Caco-2 (cell line): ENCODE data around the gene RALGAPA1. TPM values are rescaled to one million over a fixed set of nuclear protein-coding genes. Genes with fewer than 3 reads are reported as not detected.
A peak's percentile ranks its signal among the peaks of the same experiment; 100 is the strongest.

Experiments used
- BruUV-seq: library from RNA; stranded (reverse); fragments of 400-500 nt; replicated peaks from 2 replicates; lab custom pipeline; 2021; lab: Mats Ljungman, UMichigan
- CTCF ChIA-PET: fragments of 300-600 bp; sonication (Branson Sonifier 250); formaldehyde crosslinking; loops from one replicate; lab custom pipeline; 2022; ENCODE audit warnings: antibody characterized with exemption; lab: Charles Lee
- POLR2A ChIA-PET: fragments of 300-600 bp; sonication (Branson Sonifier 250); formaldehyde crosslinking; loops from one replicate; lab custom pipeline; 2022; ENCODE audit warnings: antibody characterized with exemption; lab: Charles Lee
- DNase-seq, 2 experiments: peaks; one replicate each; pipeline versions ENCODE4 v3.0.0 to v3.0.0-alpha.2; 2020 to 2022
- H3K27me3 ChIP-seq: replicated peaks from 2 replicates; pipeline ENCODE4 v1.6.0; 2011; ENCODE audit warnings: low read length; ENCODE audit not compliant: control insufficient read depth, insufficient read depth
- H3K36me3 ChIP-seq: 2 replicates; pipeline ENCODE4 v1.5.1; 2011; ENCODE audit warnings: low read length; ENCODE audit not compliant: control insufficient read depth, insufficient read depth
- H3K4me1 ChIP-seq: fragments of 250-450 bp; sonication (Bioruptor Pico); 2 replicates; pipeline ENCODE4 v1.5.1; 2020; ENCODE audit warnings: mild to moderate bottlenecking
- H3K4me3 ChIP-seq: 2 replicates; pipeline ENCODE4 v1.5.1; 2011; ENCODE audit warnings: low read depth, mild to moderate bottlenecking, control low read depth, low read length
- H3K9me3 ChIP-seq: fragments of 250-450 bp; sonication (Bioruptor Pico); 2 replicates; pipeline ENCODE4 v1.5.1; 2020; ENCODE audit warnings: mild to moderate bottlenecking, moderate library complexity
- H3K27ac Mint-ChIP-seq: one replicate; pipeline ENCODE4 v1.8.0; 2022; ENCODE audit warnings: mixed read lengths; ENCODE audit not compliant: unreplicated experiment
- H3K27me3 Mint-ChIP-seq: one replicate; pipeline ENCODE4 v1.8.0; 2022; ENCODE audit warnings: mixed read lengths; ENCODE audit not compliant: insufficient read depth, unreplicated experiment
- H3K36me3 Mint-ChIP-seq: one replicate; pipeline ENCODE4 v1.8.0; 2022; ENCODE audit warnings: mild to moderate bottlenecking, mixed read lengths; ENCODE audit not compliant: insufficient read depth, unreplicated experiment
- H3K4me1 Mint-ChIP-seq: one replicate; pipeline ENCODE4 v1.8.0; 2022; ENCODE audit warnings: low read depth, mixed read lengths; ENCODE audit not compliant: unreplicated experiment
- H3K4me3 Mint-ChIP-seq: one replicate; pipeline ENCODE4 v1.8.0; 2022; ENCODE audit warnings: mild to moderate bottlenecking, moderate library complexity, mixed read lengths; ENCODE audit not compliant: unreplicated experiment
- H3K9me3 Mint-ChIP-seq: one replicate; pipeline ENCODE4 v1.8.0; 2022; ENCODE audit warnings: mixed read lengths; ENCODE audit not compliant: unreplicated experiment
- CTCF ChIP-seq, 2 experiments: fragments of 200-600 bp in 1 of 2; IDR thresholded peaks; 1 replicate in 1 of 2; 2 replicates in 1 of 2; pipeline versions ENCODE4 v1.5.1 to v1.8.0; 2011 to 2022; ENCODE audit warnings: antibody characterized with exemption in 1 of 2, control low read depth in 1 of 2, inconsistent platforms in 1 of 2, low read depth in 1 of 2, low read length in 1 of 2, mild to moderate bottlenecking in 1 of 2, moderate library complexity in 1 of 2; ENCODE audit not compliant: insufficient read depth in 1 of 2, severe bottlenecking in 1 of 2, unreplicated experiment in 1 of 2
- intact Hi-C: fragments of 100-400 bp; cut with micrococcal nuclease; formaldehyde crosslinking; loops from one replicate; pipeline ENCODE4 v1.10.0; 2022; ENCODE audit not compliant: unreplicated experiment
- total RNA-seq: library from RNA; stranded (reverse); gene quantifications from 2 replicates; pipeline ENCODE4 v1.2.3, GENCODE V29; 2022

Gene RALGAPA1
- total RNA-seq, 1 experiment from 2014 or later = 28.9 TPM

- Mint-ChIP-seq H3K9me3 (peaks cover 10% of the 10 kb centered on the region), H3K27me3 (peaks cover 4% of the 10 kb centered on the region), H3K4me1 (peaks cover under 1% of the 10 kb centered on the region), H3K36me3 (no peaks in the 10 kb centered on the region), H3K27ac (no peak overlapping the region), H3K4me3 (no peak overlapping the region)
- Histone ChIP-seq H3K9me3 (no peaks in the 10 kb centered on the region), H3K4me1 (no peaks in the 10 kb centered on the region), H3K36me3 (no peaks in the 10 kb centered on the region), H3K27me3 (no peaks in the 10 kb centered on the region), H3K4me3 (no peak overlapping the region)
- intact Hi-C loops = loop anchor here (5.0 to 10.0 kb wide), 3 partner anchors 127 to 380 kb away; partner anchors contain the start of gene INSM2
- peak; percentile 59 to 63 for TF ChIP-seq CTCF (IDR thresholded peaks at IDR 0.05; ENCODE audit: insufficient read depth in 1 of 2, low read depth in 1 of 2, low read length in 1 of 2, severe bottlenecking in 1 of 2, unreplicated experiment in 1 of 2)
- no TSS peak for BruUV-seq
- DNase-seq = peak; percentile 65 to 77
- ChIA-PET CTCF (no interaction called here), POLR2A (no interaction called here)
Observed at GRCh38 chr14:35814371-35815005, 5.4 kb upstream of the RALGAPA1 start.

DNA sequence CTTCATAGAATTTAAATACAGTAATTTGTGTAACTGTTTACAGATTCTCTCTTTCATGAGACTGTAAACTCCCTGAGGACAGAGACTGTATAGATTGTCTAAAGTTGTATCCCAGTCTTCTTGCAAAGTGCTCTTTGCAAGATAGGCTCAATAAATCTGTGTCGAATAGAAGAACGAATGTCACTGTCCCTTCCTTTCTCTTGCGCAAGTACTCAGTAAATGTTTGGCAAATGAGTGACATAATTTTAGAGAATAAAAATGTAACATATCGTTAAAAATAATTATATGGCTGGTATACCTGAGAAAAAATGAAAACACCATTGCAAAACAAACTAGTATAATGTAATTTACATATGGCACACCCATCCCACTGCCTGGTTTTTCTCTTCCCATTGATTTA, 1.9 kb upstream of the RALGAPA1 start:
- Histone ChIP-seq H3K4me3 (no peak overlapping the region), H3K4me1 (peaks cover 14% of the 10 kb centered on the region), H3K9me3 (no peaks in the 10 kb centered on the region), H3K36me3 (no peaks in the 10 kb centered on the region), H3K27me3 (no peaks in the 10 kb centered on the region)
- Mint-ChIP-seq H3K4me3 (no peak overlapping the region), H3K27me3 (no peaks in the 10 kb centered on the region), H3K4me1 (peaks cover 13% of the 10 kb centered on the region), H3K36me3 (peaks cover 12% of the 10 kb centered on the region), H3K9me3 (peaks cover 10% of the 10 kb centered on the region), H3K27ac (no peak overlapping the region)
- ChIA-PET POLR2A (no interaction called here), CTCF (no interaction called here)
- intact Hi-C loops = loop anchor here (5.0 to 10.0 kb wide), 2 partner anchors 279 to 376 kb away; partner anchors contain the start of gene INSM2
- TF ChIP-seq CTCF (IDR thresholded peaks at IDR 0.05; ENCODE audit: insufficient read depth in 1 of 2, low read depth in 1 of 2, low read length in 1 of 2, severe bottlenecking in 1 of 2, unreplicated experiment in 1 of 2) = no peak
- BruUV-seq = no TSS peak
- DNase-seq = no peak

DNA sequence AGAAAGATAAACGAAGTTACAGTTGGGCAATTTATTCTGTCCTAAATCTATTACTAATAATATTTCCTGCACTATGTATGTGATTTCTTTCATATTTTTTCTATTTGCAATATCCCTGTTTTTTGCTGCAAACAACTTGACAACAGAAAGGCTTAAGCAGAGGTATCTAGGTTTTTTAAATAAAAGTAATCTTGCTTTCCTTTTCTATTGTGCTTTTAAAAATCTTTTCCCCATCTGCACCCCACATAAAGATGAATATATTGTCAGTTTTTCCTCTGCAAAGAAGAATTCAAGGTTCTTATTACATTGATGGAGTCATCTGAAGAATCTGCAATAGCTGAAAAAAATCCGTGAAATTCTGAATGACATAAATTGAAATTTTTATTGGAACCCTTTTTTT, 502 bp upstream of the RALGAPA1 start:
- H3K9me3 Mint-ChIP-seq = peaks cover 10% of the 10 kb centered on the region
- ChIA-PET POLR2A (interaction anchor here (1.1 kb wide), 1 partner anchor 16 kb away, joined by 13 read pairs; the partner anchor contains the start of gene BRMS1L), CTCF (interaction anchor here (2.4 kb wide), 1 partner anchor 17 kb away, joined by 9 read pairs; the partner anchor contains the start of gene BRMS1L)
- BruUV-seq = TSS peak; percentile 76
- H3K4me3 Mint-ChIP-seq = peak overlapping the region; percentile 94
- peaks cover 12% of the 10 kb centered on the region for H3K36me3 Mint-ChIP-seq
- H3K27me3 ChIP-seq = no peaks in the 10 kb centered on the region
- intact Hi-C loops = loop anchor here (2.0 kb wide), 1 partner anchor 17 kb away; the partner anchor contains the start of gene BRMS1L
- DNase-seq = no peak
- H3K4me1 ChIP-seq = peaks cover 14% of the 10 kb centered on the region
- no peaks in the 10 kb centered on the region for H3K36me3 ChIP-seq
- H3K9me3 ChIP-seq = no peaks in the 10 kb centered on the region
- H3K4me3 ChIP-seq = peak overlapping the region; percentile 6; the same call in 1 of the 2 replicates
- TF ChIP-seq CTCF (IDR thresholded peaks at IDR 0.05; ENCODE audit: insufficient read depth in 1 of 2, low read depth in 1 of 2, low read length in 1 of 2, severe bottlenecking in 1 of 2, unreplicated experiment in 1 of 2) = no peak
- H3K27ac Mint-ChIP-seq = peak overlapping the region; percentile 84
- no peaks in the 10 kb centered on the region for H3K27me3 Mint-ChIP-seq
- peaks cover 13% of the 10 kb centered on the region for H3K4me1 Mint-ChIP-seq
